ENCODE results near the gene ABHD16B. TPM values are rescaled to one million over a fixed set of nuclear protein-coding genes. Genes with fewer than 3 reads are reported as not detected.

The ABHD16B gene
- total RNA-seq, 1 donor from 2014 or later = not detected

DNA sequence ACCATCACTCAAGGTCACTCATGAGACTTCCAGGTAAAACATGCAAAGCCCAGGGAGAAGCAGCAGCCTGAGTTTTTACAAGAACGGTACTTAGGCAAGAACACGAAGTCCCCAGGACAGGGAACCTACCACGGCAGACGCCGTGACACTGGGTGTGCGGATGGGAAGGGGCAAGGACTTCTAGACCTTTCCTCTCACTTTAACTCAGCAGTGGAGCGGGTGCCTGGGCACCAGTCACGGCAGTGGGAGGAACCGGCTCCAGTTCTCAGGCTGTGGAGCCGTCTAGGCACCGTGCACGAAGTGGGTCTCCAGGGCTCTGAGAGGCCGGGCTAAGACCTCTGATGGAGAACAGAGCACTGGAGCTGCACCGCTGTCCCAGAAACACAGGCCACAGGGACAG lies 32.8 kb upstream of the ABHD16B start:
- intact Hi-C loops (cut with DNase I) = no loop called here
- H3K4me1 ChIP-seq = peaks cover 5 to 13% of the 10 kb centered on the region in 2 donors
- no peak overlapping the region for H3K27ac ChIP-seq
- no peak for TF ChIP-seq CTCF (IDR thresholded peaks at IDR 0.05)
- no peaks in the 10 kb centered on the region for H3K27me3 ChIP-seq
- DNase-seq (ENCODE audit: low spot score in 2 of 2) = no peak
- H3K36me3 ChIP-seq = no peaks in the 10 kb centered on the region
- no peak overlapping the region for H3K4me3 ChIP-seq
- H3K9me3 ChIP-seq = no peaks in the 10 kb centered on the region

DNA sequence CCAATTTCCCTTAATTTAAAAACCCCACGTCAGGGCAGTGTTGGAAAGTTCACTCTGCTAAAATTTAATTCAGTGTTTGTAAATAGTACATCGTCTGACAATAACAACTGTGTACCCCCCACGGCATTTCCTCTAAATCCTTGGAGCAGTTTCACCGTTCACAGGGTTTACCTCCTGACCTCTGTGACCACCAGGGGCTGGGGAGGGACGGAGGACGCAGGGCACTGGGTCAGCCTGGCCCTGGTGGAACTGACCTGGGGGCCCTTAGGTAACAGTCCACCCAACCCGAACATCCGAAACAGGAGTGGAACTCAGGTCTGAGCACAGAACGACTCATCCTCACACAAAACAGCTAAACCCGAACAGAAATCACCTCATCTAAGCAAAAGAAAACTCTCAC lies 32.3 kb upstream of the ABHD16B start:
- Histone ChIP-seq H3K27me3 (no peaks in the 10 kb centered on the region), H3K36me3 (no peaks in the 10 kb centered on the region), H3K27ac (no peak overlapping the region), H3K4me3 (peak overlapping the region in 1 of 2 donors; percentile 99), H3K9me3 (no peaks in the 10 kb centered on the region), H3K4me1 (peaks cover 6 to 15% of the 10 kb centered on the region in 2 donors)
- TF ChIP-seq CTCF (IDR thresholded peaks at IDR 0.05) = no peak
- intact Hi-C loops (cut with DNase I) = no loop called here
- no peak for DNase-seq (ENCODE audit: low spot score in 2 of 2)

DNA sequence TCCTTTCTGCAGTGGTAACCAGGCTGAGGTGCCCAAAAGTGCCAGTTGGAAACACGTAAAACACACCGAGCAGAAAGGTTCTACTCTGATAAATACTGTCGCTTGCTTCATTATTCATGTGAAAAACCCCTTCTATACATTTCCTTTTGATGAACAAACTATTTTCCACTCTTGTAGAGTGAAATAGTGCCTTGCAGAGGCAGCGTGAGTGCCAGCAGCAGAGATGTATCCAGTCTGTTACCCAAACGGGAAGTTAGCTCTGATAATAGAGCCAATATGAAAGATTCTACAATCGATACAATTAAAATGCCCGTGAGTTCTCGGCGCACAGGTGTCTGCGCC lies 31.7 kb upstream of the ABHD16B start:
- H3K4me3 ChIP-seq = peak overlapping the region; percentile 82 to 99
- H3K27ac ChIP-seq = no peak overlapping the region
- H3K4me1 ChIP-seq = peaks cover 13 to 22% of the 10 kb centered on the region in 2 donors
- TF ChIP-seq CTCF (IDR thresholded peaks at IDR 0.05) = no peak
- no peak for DNase-seq (ENCODE audit: low spot score in 2 of 2)
- intact Hi-C loops (cut with DNase I) = no loop called here
- no peaks in the 10 kb centered on the region for H3K27me3 ChIP-seq
- no peaks in the 10 kb centered on the region for H3K36me3 ChIP-seq
- no peaks in the 10 kb centered on the region for H3K9me3 ChIP-seq

GRCh38 chr20:63829945-63830835 lies 31.1 kb upstream of the ABHD16B start:
- DNase-seq (ENCODE audit: low spot score in 2 of 2) = no peak
- Histone ChIP-seq H3K27me3 (no peaks in the 10 kb centered on the region), H3K9me3 (no peaks in the 10 kb centered on the region), H3K4me3 (peak overlapping the region; percentile 82 to 99), H3K27ac (peak overlapping the region in 1 of 2 donors; percentile 39), H3K36me3 (no peaks in the 10 kb centered on the region), H3K4me1 (peaks cover 14 to 27% of the 10 kb centered on the region in 2 donors)
- no peak for TF ChIP-seq CTCF (IDR thresholded peaks at IDR 0.05)
- intact Hi-C loops (cut with DNase I) = loop anchor here (5.0 kb wide), 1 partner anchor 88 kb away; no protein-coding TSS in a partner anchor

GRCh38 chr20:63830841-63831588 lies 30.3 kb upstream of the ABHD16B start, which contains the start of gene ZBTB46:
ZBTB46 (minus strand) TSS chr20:63831264; CDS start chr20:63790757, 40,507 bp downstream.
- intact Hi-C loops (cut with DNase I) = loop anchor here (1.0 to 5.0 kb wide), 2 partner anchors 34 to 89 kb away; partner anchors contain the start of gene TPD52L2
- Histone ChIP-seq H3K27me3 (no peaks in the 10 kb centered on the region), H3K4me3 (peak within 1 kb of the TSS; percentile 82 to 99), H3K9me3 (no peaks in the 10 kb centered on the region), H3K36me3 (no peaks in the 10 kb centered on the region), H3K4me1 (peaks cover 14 to 30% of the 10 kb centered on the region in 2 donors), H3K27ac (peak within 1 kb of the TSS in 1 of 2 donors; percentile 39)
- no peak for TF ChIP-seq CTCF (IDR thresholded peaks at IDR 0.05)
- DNase-seq (ENCODE audit: low spot score in 2 of 2) = no peak
